ENCODE data around the gene RUNX2. TPM values are rescaled to one million over a fixed set of nuclear protein-coding genes. Genes with fewer than 3 reads are reported as not detected.

Gene RUNX2
- total RNA-seq, 4 donors from 2014 or later = 0.65 to 2.4 (median 1.3) TPM

DNA sequence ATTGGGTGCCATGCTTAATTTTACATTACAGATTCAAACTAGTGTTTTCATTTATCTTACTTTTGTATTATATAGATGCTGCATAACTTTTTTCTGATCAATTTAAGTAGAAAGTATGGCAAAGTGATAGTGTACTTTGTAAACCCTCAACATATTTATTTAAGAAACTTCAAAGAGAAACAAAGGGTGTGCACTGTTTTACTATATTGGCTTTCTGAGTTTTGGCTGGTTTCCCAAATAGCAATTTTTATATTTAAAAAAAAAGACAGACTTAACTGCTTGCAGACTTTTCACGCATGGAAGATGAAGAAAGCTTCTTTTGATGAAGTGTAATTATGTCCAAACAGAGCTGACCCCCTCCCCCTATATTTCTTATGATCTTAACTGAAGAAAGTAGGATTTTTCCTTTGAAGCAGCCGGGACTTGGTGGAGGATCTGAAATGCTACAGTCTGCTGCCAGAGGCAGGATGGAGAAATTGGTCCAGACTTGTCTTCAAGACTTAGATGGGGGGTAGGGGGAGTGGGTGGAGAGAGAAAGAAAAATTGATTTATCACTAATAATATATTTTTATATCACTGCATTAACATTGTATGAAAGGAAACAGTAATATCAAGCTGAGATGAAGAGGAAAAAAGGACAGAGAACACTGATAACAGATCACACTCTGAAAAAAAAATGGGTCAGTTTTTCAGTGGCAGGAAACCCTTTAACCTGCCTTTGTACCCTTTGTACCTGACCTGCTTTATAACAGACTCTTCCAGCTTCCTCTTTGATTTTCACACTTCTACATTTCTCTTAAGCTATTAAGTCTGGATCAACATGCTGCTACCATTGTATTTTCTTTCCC is 105.6 kb downstream of the RUNX2 start:
- TF ChIP-seq, protein P1, sequence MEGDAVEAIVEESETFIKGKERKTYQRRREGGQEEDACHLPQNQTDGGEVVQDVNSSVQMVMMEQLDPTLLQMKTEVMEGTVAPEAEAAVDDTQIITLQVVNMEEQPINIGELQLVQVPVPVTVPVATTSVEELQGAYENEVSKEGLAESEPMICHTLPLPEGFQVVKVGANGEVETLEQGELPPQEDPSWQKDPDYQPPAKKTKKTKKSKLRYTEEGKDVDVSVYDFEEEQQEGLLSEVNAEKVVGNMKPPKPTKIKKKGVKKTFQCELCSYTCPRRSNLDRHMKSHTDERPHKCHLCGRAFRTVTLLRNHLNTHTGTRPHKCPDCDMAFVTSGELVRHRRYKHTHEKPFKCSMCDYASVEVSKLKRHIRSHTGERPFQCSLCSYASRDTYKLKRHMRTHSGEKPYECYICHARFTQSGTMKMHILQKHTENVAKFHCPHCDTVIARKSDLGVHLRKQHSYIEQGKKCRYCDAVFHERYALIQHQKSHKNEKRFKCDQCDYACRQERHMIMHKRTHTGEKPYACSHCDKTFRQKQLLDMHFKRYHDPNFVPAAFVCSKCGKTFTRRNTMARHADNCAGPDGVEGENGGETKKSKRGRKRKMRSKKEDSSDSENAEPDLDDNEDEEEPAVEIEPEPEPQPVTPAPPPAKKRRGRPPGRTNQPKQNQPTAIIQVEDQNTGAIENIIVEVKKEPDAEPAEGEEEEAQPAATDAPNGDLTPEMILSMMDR (IDR thresholded peaks at IDR 0.05) = no peak
- ATAC-seq (ENCODE audit: low FRiP score) (no peak), DNase-seq (ENCODE audit: low spot score) (no peak)

DNA sequence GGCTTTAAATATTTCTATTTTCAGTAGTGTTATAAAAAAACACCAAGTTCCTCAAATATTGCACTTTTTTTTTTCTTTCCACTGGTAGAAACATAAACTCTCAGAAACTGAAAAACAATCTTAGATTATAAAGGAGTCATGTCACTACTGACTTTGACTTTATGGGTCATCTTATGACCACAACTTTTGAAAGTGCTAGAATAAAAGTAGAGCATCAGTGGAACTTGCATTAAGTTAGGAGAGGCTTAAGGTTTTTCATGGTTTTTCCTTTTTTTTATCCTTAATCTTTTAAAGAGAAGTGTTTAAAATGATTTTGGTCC is 106.2 kb downstream of the RUNX2 start:
- DNase-seq (ENCODE audit: low spot score) = no peak
- ATAC-seq (ENCODE audit: low FRiP score) = no peak
- TF ChIP-seq, protein P1 (IDR thresholded peaks at IDR 0.05) = no peak

DNA sequence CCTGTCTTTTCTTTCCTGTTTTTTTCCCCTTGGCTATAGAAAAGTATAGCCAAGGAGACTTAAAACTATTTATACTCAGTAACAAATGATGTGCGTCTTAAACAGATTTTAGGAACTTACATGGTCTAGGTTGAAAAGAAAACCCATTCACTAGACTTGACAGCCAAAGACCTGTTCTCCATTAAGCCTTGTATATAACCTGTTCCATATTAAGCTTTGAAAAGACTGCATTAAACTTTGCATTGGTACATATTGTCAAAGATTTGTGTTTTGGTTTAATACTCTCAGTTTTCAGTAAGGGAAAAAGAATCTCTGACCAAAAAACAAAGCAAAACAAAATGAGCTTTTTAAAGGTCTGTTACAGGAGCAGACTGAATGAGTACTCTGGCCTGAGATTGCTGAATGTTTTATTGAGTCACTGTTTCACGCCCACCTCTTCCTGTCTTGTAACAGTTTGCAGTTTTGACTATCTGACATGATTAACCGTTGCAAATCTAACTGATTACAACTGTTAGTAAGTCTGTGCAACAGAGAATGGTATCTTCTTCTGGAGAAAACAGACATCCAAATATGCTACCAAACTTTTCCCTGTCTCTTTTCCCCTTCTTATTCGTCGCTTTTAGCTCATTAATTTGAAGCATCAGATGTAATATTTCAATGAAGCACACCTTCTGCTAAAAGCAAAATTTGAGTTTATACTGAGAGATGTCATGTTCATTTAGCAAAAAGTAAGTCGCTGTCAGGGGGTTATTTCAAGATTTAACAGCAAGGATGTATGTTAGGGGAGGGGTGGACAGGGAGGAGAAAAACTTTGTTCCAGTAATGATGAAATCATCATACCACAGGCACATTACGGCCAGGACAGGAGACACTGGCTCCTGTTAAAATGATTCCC is 108.7 kb downstream of the RUNX2 start:
- TF ChIP-seq, protein P1 (IDR thresholded peaks at IDR 0.05) = no peak
- DNase-seq (ENCODE audit: low spot score) = no peak
- peak; percentile 94 for ATAC-seq (ENCODE audit: low FRiP score)

DNA sequence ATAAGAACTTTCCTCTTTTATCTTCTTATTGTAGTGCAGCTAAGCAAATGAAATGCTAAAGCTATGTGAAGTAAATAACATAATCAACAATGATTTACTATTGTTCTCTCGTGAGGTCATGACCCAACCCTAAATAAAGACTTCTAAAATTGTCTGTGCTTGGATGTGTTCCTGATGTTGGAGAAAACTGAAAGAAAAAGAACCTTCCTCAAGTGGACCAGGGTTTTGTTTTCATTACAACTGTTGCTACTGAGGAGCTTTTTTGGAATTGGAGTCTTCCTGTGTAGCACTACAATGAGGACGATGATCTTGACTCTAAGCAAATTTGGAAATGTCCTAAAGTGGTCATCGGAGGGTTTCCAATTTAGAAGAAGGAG is 109.3 kb downstream of the RUNX2 start:
- TF ChIP-seq, protein P1 (IDR thresholded peaks at IDR 0.05) = no peak
- ATAC-seq (ENCODE audit: low FRiP score) (no peak), DNase-seq (ENCODE audit: low spot score) (no peak)

DNA sequence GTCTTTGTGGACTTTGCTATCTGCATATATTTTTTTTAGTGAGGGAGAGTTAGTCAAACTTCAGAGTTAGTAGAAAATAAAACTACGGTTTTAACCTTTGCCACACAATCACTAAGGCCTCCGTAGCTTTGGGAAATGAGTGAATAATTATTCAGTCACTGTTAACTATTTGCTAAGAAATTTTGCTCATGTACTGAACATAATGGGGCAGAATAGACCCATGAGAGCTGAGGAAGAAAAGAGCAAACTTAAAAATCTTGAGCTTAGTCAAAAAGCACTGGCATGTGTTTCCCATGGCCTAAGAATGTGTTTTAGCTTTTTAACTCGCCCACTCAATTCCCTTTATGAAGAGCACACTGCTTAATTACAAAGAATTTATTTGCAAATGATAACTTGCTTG is 110.0 kb downstream of the RUNX2 start:
- TF ChIP-seq, protein P1 (IDR thresholded peaks at IDR 0.05) = no peak
- no peak for ATAC-seq (ENCODE audit: low FRiP score)
- no peak for DNase-seq (ENCODE audit: low spot score)

DNA sequence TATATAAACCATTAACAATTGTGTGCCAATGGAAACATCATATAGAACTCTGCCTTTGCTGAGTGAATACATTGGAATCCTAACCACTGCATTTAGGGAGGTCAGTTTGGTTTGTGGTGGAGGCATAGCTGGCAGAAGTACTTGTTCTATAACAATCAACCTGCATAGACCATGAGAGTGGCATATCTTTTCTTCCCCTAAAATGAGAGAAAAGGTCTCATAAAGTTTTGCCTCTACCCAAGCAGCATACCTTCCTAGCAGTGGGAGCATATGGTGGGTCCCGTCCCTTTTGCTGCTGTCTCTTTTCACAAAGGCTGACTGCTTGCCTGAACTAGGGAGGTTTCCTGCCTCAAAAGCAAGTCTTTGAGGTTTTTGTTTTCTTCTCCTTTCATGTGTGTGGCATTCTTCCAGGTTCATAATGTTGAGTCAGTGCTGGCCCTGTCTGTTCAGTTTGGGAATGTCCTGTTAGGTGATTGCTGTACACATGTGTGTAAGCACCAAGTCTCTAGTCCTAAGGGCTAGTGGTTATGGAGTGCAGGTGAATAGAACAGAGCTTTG is 110.8 kb downstream of the RUNX2 start:
- ATAC-seq (ENCODE audit: low FRiP score) = no peak
- TF ChIP-seq, protein P1 (IDR thresholded peaks at IDR 0.05) = no peak
- DNase-seq (ENCODE audit: low spot score) = no peak

Data from omental fat pad (tissue), 4 donors.